ENCODE measurements around the gene DIS3L2. TPM values are rescaled to one million over a fixed set of nuclear protein-coding genes. Genes with fewer than 3 reads are reported as not detected.

Gene DIS3L2
- total RNA-seq, 1 experiment from 2014 or later = 33.1 TPM

- in situ Hi-C loops (cut with HindIII; ENCODE audit: low sequenced_read_pairs) = no loop called here
- DNase-seq (ENCODE audit: low spot score) = no peak
Observed at GRCh38 chr2:232232915-232233314, 271.4 kb downstream of the DIS3L2 start.

GRCh38 chr2:232234922-232235615 lies 273.6 kb downstream of the DIS3L2 start:
- DNase-seq (ENCODE audit: low spot score) = no peak
- in situ Hi-C loops (cut with HindIII; ENCODE audit: low sequenced_read_pairs) = no loop called here

- peak; percentile 32 for DNase-seq (ENCODE audit: low spot score)
- in situ Hi-C loops (cut with HindIII; ENCODE audit: low sequenced_read_pairs) = no loop called here
Observed at GRCh38 chr2:232235716-232236115, 274.2 kb downstream of the DIS3L2 start.

GRCh38 chr2:232236200-232236599 lies 274.7 kb downstream of the DIS3L2 start:
- no peak for DNase-seq (ENCODE audit: low spot score)
- in situ Hi-C loops (cut with HindIII; ENCODE audit: low sequenced_read_pairs) = no loop called here

GRCh38 chr2:232237464-232237863 lies 276.0 kb downstream of the DIS3L2 start:
- no peak for DNase-seq (ENCODE audit: low spot score)
- in situ Hi-C loops (cut with HindIII; ENCODE audit: low sequenced_read_pairs) = no loop called here

GRCh38 chr2:232238108-232238507 lies 276.6 kb downstream of the DIS3L2 start:
- DNase-seq (ENCODE audit: low spot score) = no peak

GRCh38 chr2:232238596-232238995 lies 277.1 kb downstream of the DIS3L2 start:
- DNase-seq (ENCODE audit: low spot score) = no peak
- in situ Hi-C loops (cut with HindIII; ENCODE audit: low sequenced_read_pairs) = no loop called here

More at GRCh38 chr2:232238108-232238507, 276.6 kb downstream of the DIS3L2 start:
- in situ Hi-C loops (cut with HindIII; ENCODE audit: low sequenced_read_pairs) = no loop called here

GRCh38 chr2:232239951-232240681 lies 278.6 kb downstream of the DIS3L2 start:
- DNase-seq (ENCODE audit: low spot score) = no peak
- in situ Hi-C loops (cut with HindIII; ENCODE audit: low sequenced_read_pairs) = no loop called here

- in situ Hi-C loops (cut with HindIII; ENCODE audit: low sequenced_read_pairs) = no loop called here
- DNase-seq (ENCODE audit: low spot score) = no peak
Observed at GRCh38 chr2:232240906-232241305, 279.4 kb downstream of the DIS3L2 start.

- no peak for DNase-seq (ENCODE audit: low spot score)
- in situ Hi-C loops (cut with HindIII; ENCODE audit: low sequenced_read_pairs) = no loop called here
Observed at GRCh38 chr2:232242316-232242715, 280.8 kb downstream of the DIS3L2 start.

GRCh38 chr2:232245111-232245510 lies 283.6 kb downstream of the DIS3L2 start:
- DNase-seq (ENCODE audit: low spot score) = no peak
- in situ Hi-C loops (cut with HindIII; ENCODE audit: low sequenced_read_pairs) = no loop called here

- in situ Hi-C loops (cut with HindIII; ENCODE audit: low sequenced_read_pairs) = no loop called here
- no peak for DNase-seq (ENCODE audit: low spot score)
Observed at GRCh38 chr2:232246245-232246644, 284.7 kb downstream of the DIS3L2 start.

- in situ Hi-C loops (cut with HindIII; ENCODE audit: low sequenced_read_pairs) = no loop called here
- no peak for DNase-seq (ENCODE audit: low spot score)
Observed at GRCh38 chr2:232249096-232249495, 287.6 kb downstream of the DIS3L2 start.

GRCh38 chr2:232250246-232251175 lies 289.0 kb downstream of the DIS3L2 start:
- in situ Hi-C loops (cut with HindIII; ENCODE audit: low sequenced_read_pairs) = no loop called here
- DNase-seq (ENCODE audit: low spot score) = no peak

GRCh38 chr2:232255033-232255432 lies 293.5 kb downstream of the DIS3L2 start:
- in situ Hi-C loops (cut with HindIII; ENCODE audit: low sequenced_read_pairs) = no loop called here
- no peak for DNase-seq (ENCODE audit: low spot score)

- in situ Hi-C loops (cut with HindIII; ENCODE audit: low sequenced_read_pairs) = no loop called here
- no peak for DNase-seq (ENCODE audit: low spot score)
Observed at GRCh38 chr2:232260075-232260474, 298.6 kb downstream of the DIS3L2 start.

GRCh38 chr2:232261776-232262175 lies 300.3 kb downstream of the DIS3L2 start:
- no peak for DNase-seq (ENCODE audit: low spot score)
- in situ Hi-C loops (cut with HindIII; ENCODE audit: low sequenced_read_pairs) = no loop called here

GRCh38 chr2:232263295-232263694 lies 301.8 kb downstream of the DIS3L2 start:
- DNase-seq (ENCODE audit: low spot score) = no peak
- in situ Hi-C loops (cut with HindIII; ENCODE audit: low sequenced_read_pairs) = no loop called here

GRCh38 chr2:232264081-232264480 lies 302.6 kb downstream of the DIS3L2 start:
- in situ Hi-C loops (cut with HindIII; ENCODE audit: low sequenced_read_pairs) = no loop called here
- no peak for DNase-seq (ENCODE audit: low spot score)

GRCh38 chr2:232265329-232265728 lies 303.8 kb downstream of the DIS3L2 start:
- in situ Hi-C loops (cut with HindIII; ENCODE audit: low sequenced_read_pairs) = no loop called here
- no peak for DNase-seq (ENCODE audit: low spot score)

All from G401 (cell line).